SW480 (cell line): ENCODE results near the gene ATG2A.

ENCODE experiments used
- DNase-seq: peaks from one replicate; pipeline ENCODE4 v3.0.0-alpha.2; 2016; ENCODE audit warnings: low spot score

Gene ATG2A

DNA sequence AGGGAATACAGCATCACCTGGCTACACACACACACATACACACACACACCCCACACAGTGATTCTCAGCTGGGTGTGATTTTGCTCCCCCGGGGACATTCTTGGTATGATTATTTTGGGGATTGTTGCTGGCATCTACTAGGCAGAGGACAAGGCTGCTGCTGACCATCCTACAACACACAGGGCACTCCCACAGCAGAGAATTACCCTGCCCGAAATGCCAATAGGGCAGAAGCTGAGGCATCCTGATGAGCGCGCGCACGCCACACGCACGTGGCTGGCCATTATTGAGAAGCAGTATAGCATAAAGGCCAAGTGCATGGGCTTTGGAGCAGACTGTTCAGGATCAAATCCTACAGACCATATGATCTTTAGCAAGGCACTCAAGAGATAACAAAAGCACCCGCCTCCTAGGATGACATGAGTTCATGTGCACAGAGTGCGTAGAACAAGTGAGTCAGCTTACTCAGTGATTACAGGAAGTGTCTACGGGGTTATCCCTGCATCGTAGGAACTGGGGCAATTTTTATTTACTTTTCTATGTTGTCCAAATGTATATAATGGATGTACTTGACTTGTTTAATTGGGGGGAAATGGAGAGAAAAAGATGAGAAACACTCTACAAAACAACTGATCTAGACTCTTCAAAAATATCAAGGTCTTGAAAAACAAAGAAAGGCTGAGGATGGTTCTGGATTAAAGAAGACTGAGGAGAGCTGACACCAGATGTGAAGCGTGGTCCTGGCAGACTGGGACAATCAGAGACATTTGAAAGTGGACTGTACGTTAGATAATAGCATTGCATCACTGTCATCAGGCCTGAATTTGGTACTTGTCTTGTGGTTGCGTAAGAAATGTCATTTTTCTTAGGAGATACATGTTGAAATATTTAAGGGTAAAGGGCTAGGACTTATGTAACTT is 31.4 kb downstream of the ATG2A start:
- no peak for DNase-seq

DNA sequence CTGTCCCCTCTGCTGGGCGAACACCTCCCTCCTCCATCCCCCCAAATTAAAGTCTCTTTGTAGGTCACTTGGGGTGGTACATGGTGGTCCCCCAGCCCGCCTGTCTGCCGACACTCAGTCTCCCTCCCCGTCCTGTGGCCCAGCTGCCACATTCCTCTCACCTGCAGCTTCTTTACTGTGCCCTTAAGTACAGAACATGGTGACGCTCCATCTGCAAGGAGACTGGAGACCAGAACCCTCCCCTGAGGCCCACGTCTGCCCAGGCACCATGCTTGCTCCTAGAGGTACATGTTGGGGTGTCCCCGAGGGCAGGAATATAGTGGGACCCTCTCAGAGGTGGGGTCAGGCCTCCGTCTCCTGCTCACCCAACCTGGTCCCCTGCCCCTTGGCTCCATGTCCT is 33.0 kb downstream of the ATG2A start:
- DNase-seq: no peak

- no peak for DNase-seq
Observed at GRCh38 chr11:64883575-64883974, 33.4 kb downstream of the ATG2A start.

DNA sequence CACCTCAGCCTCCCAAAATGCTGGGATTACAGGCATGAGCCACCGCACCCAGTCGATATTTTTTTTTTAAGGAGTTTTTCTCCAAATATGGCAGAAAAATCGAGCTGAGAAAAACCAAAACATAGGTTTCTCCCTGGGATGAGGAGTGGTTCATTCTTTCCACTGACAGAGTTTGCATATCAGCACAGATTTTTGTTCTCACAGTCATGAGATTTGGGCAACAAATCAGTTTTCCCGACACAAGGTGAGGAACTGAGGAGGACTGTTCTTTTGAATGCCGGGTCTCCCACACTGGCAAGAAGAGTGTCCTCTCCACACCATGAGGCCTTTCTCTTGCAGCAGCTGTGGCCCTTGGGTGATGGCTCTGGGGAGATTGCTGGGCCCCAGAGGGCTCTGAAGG is 34.8 kb downstream of the ATG2A start:
- DNase-seq: no peak

DNA sequence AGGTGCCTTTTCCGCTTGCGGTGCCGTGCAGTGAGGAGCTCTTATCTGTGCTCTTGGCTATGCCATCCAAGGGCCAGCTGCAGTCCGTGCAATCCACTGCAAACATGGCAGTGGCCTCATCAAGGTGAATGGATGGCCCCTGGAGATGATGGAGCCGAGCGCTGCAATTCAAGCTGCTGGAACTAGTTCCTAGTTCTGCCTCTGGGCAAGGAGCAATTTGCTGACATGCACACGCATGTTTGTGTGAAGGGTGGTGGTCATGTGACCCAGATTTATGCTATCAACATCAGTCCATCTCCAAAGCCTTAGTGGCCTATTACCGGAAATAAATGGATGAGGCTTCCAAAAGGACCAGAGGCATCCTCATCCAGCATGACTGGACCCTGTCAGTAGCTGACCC is 35.5 kb downstream of the ATG2A start:
- DNase-seq: no peak

DNA sequence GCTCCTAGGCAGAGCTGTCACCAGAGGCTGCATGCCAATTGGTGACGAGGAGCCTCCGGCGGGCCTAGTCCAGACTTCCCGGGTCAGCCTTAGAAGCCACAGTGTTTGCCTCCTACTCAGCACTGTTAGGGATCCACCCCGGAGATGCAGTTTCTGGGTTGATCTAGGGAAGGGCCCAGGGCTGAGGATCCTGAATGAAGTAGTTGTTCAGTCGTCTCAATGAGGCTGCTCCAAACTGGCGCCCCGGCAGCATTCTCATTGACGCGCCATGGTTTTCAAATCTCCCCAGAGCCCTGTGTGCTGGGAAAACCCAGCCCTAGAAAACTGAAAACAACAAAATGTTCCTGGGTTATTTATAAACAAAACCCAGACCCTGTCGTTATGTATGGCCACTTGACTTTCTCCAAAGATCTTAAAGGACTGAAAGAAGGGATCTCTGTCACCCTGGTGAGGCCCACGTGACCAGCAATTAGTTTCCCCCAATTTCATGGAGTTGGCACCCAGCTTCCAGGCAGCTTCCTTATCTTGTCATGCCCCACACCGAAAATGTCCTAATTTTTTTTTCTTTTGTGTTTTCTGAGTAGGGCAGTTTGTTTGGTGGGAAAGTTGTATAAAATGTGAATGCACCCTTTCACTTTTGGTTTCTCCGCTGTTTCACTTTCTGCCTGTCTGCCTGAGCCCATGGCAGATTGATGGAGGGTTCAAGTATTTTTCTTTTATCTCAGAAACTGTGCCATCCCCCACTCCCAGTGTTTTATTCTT is 36.6 kb downstream of the ATG2A start:
- DNase-seq: no peak

GRCh38 chr11:64879244-64879900 is 37.6 kb downstream of the ATG2A start:
- DNase-seq: no peak

DNA sequence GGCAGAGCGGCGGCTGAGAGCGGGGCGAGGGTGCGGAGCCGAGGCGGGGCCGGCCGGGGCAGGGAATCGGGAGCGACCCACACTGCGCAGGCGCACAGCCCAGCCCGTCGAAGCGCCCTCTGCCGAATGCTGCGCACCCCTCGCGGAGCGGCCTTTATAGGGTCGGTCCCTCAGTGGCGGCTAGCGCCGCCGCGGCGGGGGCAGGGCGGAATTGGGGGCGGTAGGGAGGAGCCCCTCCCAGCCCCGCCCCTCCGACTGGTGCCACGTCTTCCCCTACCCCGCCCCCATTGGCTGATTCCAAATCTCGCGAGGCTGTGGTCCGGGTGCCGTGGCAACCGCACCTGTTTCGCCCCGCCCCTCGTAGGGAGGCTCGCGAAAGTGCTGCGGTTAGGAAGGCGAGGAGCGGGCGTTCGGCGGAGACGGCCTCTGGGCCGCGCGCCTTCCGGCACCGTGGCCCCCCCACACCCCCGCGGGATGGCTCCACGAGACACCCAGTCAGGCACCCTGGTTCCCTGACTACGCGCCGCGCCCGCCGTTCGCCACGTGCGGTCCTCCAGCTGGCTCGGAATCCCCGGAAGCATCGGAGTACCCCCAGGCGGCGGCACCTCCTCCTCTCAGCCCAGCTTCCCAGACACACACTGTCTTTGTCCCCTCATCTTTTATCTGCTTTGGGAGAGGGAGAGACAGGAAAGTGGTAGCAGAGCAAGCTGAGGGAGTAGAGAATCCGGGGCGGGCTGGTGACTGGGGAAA is 38.3 kb downstream of the ATG2A start, which contains the start of gene EHD1:
Gene EHD1, minus strand, starts transcription at position 128 of the 750 bp plus-strand sequence. CDS start 157 bp downstream, outside the sequence.
- DNase-seq: peak; percentile 96

DNA sequence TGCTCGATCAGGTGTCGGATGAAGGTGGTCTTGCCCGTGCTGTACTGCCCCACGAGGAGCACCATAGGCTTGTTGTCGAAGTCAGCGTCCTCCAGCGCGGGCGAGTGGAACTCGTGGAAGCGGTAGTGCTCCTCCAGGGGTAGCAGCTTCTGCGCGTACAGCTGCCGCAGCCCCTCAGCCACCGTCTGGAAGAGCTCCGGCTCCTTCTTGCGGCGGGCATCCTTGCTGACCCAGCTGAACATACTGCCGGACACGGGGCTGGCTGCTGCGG is 38.9 kb downstream of the ATG2A start:
- DNase-seq: no peak

- DNase-seq: no peak
Observed at GRCh38 chr11:64877390-64878222, 39.4 kb downstream of the ATG2A start.

GRCh38 chr11:64876835-64877341 is 40.1 kb downstream of the ATG2A start:
- DNase-seq: no peak

DNA sequence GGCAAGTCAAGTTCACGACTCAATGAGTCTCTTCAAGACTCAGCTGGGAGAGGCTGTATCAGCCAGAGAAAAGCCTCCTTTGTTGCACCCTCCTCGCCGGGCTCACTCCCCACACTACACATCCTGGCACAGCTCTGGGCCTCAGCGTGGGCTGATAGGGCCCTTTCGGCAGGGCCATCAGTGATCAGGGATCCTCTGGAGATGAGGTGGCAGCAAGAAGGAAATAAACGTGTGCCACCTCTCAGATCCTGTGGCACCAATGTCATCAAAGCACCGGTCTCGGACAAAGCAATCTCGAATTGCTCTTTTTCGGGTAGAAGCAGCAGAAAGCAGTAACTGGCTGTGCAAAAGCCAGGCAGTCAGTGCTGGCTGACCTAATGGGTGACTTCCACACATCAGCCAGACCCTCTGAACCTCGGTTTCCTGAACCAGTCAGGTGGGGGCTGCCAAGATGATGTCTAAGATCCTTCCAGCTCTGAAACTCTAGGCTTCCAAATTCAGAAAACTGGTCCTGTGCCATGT is 40.7 kb downstream of the ATG2A start:
- DNase-seq: no peak

DNA sequence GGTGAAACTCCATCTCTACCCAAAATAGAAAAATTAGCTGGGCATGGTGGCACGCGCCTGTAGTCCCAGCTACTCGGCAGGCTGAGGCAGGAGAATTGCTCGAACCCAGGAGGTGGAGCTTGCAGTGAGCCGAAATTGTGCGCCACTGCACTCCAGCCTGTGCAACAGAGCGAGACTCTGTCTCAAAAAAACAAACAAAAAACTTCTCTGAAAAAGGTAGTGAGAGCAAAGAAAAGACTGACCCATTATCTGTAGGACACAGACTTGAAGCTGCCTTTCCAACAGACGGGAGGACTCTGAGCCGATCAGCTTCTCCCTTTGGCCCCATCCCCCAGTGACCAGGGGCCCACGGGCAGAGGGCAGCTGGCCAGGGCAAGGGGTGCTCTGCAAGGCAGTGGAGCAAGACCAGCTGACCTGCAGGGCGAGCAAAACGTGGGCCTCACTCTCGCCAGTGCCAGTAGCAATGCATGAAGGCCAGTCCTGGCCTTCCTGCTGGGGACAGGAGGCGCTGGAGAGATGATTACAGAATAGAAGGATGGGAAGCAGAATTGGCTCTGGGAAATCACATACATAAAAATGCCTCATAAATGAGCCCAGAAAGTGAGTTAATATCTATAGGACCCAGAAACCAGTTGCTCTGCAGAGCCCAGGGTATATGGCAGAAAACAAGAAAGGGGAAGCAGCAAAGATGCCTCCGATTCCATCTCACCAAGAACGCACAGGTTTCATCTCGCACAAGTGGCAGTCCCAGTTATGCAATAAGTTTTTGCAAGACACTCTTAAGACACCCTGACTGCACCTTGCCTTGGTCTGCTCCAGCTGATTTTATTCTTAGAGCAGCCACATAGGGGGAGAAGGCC is 41.4 kb downstream of the ATG2A start:
- DNase-seq: no peak

DNA sequence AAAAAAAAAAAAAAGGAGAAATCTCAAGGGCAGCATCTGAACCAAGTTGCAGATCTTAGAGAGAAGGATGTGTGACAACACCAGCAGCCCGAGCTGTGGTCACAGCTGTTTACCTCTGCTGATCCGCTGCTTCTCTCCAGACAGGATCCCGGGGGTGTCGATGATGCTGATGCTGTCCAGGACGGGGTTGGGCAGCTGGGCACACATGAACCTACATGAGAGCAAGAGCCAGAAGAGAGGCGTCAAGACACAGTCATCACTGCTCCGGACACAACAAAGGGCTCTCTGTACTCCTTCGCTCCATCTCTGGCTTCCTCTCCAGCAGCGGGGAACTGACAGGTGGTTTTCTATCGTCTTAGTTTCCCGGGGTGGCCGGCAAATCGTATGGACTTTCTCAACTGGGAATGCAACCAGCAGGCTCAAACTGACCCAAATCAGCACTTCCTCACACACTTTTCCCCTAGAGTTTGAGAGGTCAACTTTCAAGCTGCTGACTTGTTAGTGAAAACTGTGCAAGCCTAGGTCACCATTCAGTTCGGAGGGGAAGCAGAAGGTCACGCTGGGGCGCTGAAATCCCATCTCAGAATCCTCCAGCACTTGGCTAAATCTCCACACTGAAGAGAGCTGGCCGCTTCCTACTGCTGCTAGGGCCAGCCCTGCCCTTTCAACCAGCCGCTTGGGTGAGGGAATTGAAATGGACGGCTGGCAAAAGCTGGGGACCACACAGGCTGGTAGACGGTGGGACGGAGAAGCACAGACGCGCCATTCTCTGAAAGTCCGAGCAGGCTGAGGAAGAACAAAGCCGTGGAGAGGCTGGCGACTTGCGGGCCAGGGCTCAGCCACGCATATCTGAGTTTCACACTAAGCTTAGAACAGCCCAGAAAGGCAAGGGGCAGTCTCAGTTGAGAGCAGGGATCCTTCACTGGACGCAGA is 42.4 kb downstream of the ATG2A start:
- DNase-seq: no peak

- no peak for DNase-seq
Observed at GRCh38 chr11:64872790-64873488, 44.1 kb downstream of the ATG2A start.

GRCh38 chr11:64871492-64871891 is 45.5 kb downstream of the ATG2A start:
- no peak for DNase-seq

GRCh38 chr11:64870893-64871466 is 46.0 kb downstream of the ATG2A start:
- DNase-seq: no peak
